GM19467 (cell line): Measurements from ENCODE around the gene CYP27A1.

Experiments
- ATAC-seq: cut with Tn5 transposase; IDR thresholded peaks from one replicate; pipeline ENCODE4 v1.9.1; 2021; ENCODE audit warnings: mild to moderate bottlenecking, moderate library complexity; ENCODE audit not compliant: unreplicated experiment

CYP27A1 gene

DNA sequence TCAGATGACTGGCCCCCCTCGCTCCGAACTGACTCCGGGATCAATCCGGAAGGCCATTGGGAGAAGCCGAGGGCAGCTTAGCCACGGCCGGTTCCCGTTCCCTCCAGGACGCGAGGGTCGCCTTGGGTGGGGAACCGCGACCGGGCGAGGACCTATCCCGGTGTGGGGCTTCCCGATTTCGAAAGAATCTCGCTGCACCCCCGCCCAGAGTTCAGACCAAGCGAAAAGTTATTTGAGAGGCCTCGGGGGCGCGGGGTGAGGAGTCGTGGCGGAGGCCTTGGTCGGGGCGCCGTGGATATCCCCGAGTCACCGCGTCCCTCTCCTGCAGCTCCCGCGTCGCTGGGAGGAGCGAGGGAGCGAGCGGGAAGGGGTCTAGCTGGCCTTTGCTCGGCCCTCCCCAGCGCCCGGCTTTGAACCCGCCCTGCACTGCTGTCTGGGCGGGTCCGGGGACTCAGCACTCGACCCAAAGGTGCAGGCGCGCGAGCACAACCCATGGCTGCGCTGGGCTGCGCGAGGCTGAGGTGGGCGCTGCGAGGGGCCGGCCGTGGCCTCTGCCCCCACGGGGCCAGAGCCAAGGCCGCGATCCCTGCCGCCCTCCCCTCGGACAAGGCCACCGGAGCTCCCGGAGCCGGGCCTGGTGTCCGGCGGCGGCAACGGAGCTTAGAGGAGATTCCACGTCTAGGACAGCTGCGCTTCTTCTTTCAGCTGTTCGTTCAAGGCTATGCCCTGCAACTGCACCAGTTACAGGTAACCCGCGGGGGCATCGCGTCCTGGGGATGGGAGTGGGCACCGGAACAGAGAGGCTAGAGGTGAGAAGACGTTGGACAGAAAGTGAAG is at the start of gene CYP27A1:
CYP27A1 (plus strand) TSS at position 457 of the 837 bp plus-strand sequence; CDS start at position 493, 36 bp downstream.
- ATAC-seq = no peak

DNA sequence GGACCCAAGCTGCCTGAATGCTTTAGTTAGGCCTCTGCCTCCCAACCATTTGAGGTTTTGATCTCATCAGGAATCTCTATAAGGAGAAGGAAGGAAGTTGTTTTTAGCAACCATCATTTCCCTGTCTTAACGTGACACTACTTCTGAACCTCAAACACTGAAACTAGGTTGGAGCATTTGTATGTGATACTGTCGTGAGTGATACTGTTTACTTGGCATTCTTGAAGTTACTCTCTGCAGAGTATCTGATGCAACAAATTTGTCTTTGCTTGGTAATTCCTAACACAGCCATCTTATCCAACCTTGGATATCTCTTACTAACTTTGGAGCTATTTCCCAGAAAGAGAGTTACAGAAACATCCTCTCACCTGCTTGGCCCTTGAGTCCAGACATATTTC is 49.2 kb upstream of the CYP27A1 start:
- no peak for ATAC-seq

DNA sequence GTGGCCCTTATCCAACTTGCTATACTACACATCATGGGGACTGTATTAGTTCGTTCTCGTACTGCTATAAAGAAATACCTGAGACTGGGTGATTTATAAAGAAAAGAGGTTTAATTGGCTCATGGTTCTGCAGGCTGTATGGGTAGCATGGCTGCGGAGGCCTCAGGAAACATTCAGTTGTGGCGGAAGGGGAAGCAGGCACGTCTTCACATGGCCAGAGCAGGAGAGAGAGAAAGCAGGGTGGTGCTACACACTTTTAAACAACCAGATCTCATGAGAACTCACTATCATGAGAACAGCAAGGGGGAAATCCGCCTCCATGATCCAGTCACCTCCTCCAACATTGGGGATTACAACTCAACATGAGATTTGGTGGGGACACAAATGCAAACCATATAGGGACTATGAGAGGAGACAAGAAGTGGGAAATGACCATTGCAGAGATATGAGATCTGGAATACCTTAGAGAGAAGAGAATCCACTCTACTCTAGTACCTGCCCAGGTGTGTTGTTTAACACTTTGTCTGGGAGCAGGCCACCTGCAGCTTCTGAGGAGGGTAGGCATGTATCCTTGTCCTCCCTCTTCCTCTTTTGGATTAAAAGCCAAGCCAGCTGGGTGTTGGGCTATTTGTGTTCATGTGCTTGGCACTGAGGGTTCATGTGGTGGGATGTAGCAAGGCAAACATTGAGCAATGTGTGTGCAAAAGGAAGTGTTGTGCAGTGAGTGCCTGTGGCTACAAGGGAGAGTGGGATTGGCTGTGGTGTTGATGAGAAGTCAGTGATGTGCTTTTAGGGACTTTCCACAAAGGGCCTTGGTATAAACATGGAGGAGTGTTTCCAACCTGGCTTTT is 48.6 kb upstream of the CYP27A1 start:
- no peak for ATAC-seq

DNA sequence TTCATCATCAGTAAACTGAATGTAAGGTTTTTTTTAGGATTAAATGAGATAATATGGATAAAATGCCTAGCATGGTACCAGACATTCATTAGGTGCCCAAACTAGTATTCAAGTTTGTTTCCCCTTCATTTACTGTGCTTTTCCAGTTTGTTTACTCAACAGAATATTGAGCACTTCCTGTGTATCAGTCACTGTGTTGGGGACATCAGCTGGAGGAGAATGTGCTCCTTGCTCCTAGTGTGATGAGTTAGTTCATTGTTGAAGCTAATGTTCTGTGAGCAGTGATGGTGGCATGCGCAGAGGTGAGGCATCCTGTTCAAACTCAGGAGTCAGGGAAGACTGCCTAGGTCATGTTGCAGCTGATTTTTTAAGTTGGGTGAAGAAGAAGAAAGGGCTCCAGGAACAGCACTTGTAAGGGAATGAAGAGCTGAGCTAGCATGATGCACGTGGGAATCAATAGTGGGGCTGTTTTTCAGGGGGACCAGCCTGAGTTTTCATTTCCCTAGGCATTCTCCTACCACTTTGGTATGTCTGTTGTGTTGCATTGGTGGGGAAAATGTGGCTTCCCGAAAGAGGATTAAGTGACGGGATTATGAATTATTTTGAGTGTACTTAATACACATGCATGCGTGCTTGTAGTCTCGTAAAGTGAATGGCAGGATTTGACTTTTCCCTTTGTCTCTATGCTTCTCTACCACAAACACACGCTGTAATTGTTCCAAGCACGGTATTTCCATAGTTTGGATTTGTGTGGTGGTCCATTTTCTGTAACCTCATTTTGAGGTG is 47.6 kb upstream of the CYP27A1 start:
- no peak for ATAC-seq

DNA sequence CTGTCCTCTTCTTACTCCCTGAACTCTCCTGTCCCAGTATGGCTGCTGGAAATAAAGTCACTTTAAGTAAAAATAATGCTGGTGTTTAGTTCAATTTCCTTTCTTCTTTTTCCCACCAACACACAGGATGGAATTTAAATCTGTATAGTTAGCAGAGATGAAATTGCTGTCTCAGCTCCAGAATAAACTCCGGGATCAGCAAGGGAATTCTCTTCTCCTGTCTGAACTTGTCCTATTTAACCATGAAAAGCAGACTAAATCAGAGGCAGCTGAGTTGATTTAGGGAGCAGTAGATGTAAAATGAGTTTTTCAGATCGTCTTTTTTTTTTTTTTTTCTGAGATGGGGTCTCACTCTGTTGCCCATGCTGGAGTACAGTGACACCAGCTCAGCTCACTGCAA is 45.4 kb upstream of the CYP27A1 start:
- no peak for ATAC-seq

DNA sequence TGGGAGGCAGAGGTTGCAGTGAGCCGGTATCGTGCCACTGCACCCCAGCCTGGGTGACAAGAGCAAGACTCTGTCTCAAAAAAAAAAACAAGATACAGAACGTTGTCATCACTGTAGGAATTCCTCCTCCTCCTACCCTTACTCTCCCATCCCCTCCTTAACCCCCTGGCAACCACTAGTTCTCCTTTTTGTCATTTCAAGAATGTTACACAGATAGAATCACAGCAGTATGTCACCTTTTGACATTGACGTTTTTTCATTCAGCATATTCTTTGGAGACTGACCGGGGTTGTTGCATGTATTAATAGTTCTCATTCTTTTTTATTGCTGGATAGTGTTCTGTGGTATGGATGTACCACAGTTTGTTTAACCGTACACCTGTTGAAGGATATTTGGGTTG is 38.9 kb upstream of the CYP27A1 start:
- no peak for ATAC-seq

DNA sequence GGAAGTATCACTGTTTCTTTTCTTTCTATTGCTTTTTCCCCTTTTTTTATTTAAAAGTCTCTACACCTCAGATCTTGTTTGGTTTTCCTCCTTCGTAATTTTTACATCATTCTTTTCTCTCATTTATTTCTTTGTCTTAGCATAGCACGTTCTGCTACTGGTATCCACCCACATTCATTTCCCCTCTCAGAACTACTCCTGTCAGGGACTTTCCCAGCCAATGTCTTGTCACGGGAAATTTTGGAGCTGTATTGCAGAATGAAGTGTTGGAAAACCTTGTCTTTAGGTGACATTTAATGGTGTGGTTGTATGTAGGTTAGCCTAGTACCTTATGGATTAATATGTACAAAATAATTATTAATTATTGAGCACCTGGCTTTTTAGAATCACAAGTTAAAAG is 37.3 kb upstream of the CYP27A1 start:
- no peak for ATAC-seq

DNA sequence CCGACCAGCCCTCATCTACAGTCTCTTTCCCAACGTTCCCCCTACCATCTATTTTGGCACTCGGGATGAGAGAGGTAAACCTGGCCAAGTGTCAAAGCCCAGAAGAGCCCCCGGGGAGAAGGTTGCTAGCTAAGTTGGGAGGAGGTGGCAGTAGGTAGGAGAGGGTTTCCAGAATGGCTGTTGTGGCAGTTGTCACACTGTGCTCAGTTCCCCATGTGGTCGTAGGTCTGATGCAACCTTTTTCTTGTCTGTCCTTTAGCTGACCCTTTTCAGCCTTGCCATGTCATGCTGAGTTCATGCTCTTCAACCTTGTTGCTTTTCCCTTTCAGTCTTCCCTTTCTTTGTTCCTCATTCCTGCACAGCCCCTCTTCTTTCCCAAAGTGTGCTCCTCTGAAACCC is 36.8 kb upstream of the CYP27A1 start:
- ATAC-seq = no peak

DNA sequence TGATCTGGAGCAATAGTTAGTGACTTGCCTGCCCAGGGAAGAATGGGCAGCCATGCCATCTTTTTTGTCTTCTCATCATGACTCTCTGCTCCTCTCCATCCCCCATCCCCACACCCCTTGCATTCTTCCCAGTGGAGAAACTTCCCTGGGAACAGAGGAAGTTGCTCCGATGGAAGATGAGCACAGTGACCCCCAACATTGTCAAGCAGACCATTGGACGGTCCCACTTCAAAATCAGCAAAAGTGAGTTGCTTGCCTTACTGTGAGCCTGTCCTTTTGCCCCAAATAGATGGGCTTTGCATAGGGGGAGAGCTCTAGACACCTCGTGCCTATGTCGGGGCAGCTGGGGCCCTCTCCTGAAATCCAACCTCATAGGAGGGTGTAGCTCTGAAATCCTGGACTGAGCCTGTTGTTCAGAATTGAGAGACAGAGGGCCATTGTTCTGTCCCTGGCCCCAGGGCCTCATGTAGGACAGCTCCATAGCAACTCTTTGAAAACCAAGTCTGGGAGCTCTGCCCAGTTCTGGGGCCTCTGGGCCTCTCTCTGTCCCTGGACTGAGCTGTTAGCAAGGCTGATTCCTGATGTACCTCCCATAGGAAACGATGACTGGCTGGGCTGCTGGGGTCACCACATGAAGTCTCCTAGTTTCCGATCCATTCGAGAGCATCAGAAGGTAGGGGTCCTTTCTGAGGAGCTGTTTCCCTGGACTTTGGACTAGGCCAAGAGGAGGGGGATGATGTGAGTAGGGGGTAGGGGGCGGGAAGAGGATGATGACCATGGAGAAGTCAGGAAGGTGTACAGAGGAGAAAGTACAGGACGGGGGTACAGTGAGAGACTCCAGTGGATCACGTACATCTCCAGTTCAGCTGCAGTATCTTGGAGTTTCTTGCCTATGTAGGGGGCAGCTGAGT is 36.1 kb upstream of the CYP27A1 start:
- ATAC-seq = no peak

DNA sequence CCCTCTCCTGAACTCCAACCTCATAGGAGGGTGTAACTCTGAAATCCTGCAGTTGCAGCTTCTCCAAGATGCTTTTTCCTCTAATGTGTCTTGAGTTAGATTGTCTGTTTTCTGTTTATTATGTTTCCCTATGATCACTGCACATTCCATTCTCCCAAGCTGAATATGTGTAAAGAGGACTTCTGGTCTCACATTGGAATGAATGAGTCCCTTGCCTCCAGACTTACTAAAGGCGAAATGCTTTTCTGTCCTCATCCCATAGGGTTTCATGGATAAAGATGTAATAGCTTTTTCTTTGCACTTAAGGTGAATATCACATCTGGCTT is 35.5 kb upstream of the CYP27A1 start:
- no peak for ATAC-seq

DNA sequence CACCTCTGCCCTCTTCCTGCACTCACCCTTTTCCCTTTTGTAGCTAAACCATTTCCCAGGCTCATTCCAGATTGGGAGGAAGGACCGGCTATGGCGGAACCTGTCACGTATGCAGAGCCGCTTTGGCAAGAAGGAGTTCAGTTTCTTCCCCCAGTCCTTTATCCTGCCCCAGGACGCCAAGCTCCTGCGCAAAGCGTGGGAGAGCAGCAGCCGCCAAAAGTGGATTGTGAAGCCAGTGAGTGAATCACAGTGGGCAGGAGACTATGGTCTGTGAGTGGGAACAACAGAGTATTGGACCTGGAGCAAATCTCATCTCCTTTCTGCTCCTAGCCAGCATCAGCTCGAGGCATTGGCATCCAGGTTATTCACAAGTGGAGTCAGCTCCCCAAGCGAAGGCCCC is 35.0 kb upstream of the CYP27A1 start:
- no peak for ATAC-seq

DNA sequence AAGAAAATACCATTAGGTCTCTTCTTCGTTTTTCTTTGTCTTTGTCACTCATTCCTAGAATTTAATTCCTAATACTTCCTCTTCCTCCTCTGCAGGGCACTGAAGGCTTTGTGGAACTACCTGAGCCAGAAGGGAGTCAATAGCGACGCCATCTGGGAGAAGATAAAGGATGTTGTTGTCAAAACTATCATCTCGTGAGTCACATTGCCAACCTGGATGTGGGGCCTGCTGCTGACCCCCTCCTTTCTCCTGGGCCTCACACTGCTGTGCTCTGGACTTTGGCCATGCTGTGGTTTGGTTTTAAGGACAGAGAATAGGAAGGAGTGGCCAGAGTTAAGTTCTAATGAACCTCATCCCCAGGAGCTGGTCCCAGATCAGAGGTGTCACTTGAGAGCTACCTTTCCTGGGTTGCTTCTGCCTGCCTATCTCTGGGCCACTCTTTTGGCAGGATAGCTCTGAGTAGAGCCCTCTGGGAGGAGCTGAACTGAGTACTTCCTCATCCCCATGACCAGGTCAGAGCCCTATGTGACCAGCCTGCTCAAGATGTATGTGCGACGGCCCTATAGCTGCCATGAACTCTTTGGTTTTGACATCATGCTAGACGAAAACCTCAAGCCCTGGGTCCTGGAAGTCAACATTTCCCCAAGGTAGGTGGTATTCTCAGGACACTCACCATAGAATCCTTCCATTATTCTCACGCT is 33.1 kb upstream of the CYP27A1 start:
- ATAC-seq = no peak

DNA sequence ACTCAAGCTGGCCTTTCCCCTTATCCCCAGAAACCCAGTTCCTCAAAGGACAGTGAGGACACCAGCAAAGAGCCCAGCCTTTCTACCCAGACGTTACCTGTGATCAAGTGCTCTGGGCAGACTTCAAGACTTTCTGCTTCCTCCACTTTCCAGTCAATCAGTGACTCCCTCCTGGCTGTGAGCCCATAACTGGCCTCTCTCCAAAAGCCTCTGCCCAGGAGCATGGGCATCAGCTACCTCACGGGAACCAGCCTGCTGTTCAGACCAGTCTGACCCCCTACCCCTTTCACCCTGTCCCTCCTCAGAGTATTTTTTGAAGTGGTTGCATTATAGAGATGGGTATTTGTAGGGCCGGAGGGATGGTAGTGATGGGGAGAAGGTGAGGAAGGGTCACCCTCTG is 27.7 kb upstream of the CYP27A1 start:
- ATAC-seq = no peak

DNA sequence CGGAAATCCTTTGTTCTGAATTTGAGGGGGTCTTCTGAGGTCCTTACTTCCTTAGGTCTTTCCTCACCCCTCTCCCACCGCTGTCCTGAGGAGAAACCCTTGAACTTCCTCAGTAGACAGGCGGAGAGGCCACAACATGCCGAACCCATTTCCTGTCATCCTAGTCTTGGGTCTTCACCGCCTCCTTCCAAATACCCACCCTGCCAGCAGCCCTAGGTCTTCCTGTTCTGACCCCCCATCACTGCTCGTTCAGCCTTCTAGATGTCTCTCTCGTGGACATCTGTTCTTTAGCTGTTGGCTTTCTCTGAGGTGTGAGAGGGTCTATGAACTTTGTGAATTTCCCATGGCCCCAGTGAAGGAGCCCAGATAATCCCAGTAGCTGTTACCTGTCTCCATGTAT is 27.2 kb upstream of the CYP27A1 start:
- no peak for ATAC-seq

DNA sequence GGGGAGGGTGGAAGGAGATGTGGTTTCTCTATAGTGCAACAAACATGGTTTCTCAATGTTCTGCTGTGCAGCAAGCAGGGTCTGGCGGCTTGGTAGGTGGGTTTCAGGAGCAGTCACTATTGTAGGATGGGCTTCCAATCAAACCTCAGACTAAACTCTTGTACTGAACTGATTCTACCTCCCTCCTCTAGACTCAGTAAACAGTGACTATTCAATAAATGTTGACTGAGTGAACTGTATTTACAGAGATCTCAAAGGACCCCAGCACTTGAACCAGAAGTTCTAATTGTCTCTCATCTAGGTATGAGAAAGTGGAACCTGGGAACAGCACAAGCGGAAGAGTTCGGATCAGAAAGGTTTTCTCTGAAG is 26.8 kb upstream of the CYP27A1 start:
- no peak for ATAC-seq

DNA sequence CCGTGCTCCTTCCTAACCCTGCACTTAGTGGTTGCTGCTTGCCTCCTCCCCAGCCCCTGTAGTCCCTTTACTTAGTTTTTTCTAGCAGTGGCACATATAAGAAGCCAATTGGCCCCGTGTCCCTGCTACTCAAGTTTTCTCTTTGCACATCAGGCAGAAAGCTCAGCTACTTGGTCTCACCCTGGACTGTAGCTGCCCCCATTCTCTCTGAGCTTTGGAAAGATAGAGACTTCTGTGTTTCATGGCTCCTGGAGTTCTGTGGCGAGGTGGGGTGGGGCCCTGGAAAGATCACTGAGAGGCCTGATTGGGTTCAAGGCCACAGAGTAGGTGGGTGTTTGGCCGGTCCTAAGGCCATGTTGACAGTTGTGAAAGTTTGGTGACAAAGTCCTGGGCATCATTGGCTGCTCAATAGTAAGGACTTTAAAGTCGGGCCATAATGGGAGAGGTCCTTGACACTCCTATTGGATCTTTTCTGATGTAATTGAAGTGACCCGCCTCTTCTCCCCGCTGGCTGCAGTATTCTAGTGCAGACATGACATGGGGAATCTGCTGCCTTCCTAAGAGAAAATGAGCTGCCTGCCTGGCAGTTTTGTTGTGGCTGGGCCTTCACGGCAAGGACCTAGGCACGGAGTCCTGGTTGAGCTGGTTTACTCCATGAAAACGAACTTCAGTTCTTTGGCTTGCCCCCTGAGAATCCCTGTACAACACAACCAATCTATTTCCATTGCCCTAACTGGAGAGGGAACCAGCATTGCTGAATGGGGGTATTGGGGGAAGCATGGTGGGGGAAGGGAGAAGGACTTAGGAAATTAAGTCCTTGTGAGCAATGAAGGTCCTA is 26.2 kb upstream of the CYP27A1 start:
- ATAC-seq = no peak

DNA sequence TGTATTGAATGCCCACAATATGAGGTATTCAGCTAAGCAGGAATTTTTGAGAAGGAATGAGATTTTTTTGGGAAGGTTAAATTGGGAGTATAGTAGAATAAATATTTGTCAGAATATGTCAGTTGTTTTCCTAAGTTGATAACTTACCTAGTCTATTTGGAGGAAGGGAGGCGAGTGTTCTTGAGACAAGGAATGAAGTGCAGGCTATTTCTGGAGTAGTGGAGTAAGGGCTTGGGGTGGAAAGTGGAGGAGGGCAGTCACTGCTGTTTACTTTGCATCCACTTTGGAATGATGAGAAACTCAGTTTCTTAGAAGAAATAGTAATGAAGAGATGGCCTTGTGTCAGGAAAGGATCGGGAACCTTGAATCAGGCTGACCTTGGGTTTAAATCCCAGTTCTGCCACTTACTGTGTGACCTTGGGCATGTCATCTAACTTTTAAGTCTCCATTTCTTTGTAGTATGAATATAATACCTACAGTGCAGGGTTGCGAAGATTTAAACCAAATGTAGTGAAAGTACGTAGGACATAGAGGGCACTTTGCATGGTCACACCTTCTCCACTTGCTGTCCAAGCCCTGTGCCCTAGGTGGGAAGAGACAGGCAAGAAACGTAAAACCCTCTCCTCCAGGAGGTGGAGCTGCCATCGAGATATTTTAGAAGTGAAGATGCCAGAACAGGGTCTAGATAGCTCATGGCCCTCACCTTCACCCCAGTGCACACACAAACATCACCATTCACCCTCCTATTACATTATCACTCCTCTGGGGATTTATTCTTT is 25.2 kb upstream of the CYP27A1 start:
- ATAC-seq = no peak

DNA sequence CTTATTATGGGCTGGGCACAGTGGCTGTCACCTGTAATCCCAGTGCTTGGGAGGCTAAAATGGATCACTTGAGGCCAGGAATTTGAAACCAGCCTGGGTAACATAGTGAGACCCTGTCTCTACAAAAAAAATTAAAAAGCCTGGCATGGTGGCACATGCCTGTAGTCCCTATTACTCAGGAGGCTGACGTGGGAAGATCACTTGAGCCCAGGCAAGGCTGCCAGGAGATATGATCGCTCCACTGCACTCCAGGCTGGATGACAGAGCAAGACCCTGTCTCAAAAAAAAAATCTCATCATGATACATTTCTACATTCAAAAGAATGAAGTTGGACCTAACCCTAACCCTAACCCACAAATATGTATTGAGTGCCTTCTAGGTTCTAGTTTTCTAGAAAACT is 20.2 kb upstream of the CYP27A1 start:
- no peak for ATAC-seq
